WERI-Rb-1 (cell line): ENCODE measurements around the gene NT5DC3.

ENCODE experiments used
- DNase-seq: peaks from one replicate; pipeline ENCODE4 v3.0.0-alpha.2; 2020
- H3K27ac ChIP-seq: fragments of 250-450 bp; sonication (Bioruptor Pico); 2 replicates; pipeline ENCODE4 v1.5.1; 2020; ENCODE audit warnings: mild to moderate bottlenecking, moderate library complexity
- H3K27me3 ChIP-seq: fragments of 250-450 bp; sonication (Bioruptor Pico); 2 replicates; pipeline ENCODE4 v1.5.1; 2021; ENCODE audit warnings: mild to moderate bottlenecking, low read depth, moderate library complexity; ENCODE audit not compliant: insufficient read depth, severe bottlenecking
- H3K36me3 ChIP-seq: fragments of 250-450 bp; sonication (Bioruptor Pico); 2 replicates; pipeline ENCODE4 v1.5.1; 2020; ENCODE audit warnings: mild to moderate bottlenecking, moderate library complexity
- H3K4me3 ChIP-seq: 2 replicates; pipeline ENCODE4 v1.5.1; 2011; ENCODE audit warnings: low read depth, mild to moderate bottlenecking, control low read depth, low read length
- H3K9me3 ChIP-seq: fragments of 250-450 bp; sonication (Bioruptor Pico); 2 replicates; pipeline ENCODE4 v1.5.1; 2021; ENCODE audit warnings: mild to moderate bottlenecking, moderate library complexity; ENCODE audit not compliant: severe bottlenecking
- CTCF ChIP-seq: IDR thresholded peaks from 2 replicates; pipeline ENCODE4 v1.5.1; 2011; ENCODE audit warnings: low read depth, mild to moderate bottlenecking, control low read depth, inconsistent platforms, low read length

The NT5DC3 gene

DNA sequence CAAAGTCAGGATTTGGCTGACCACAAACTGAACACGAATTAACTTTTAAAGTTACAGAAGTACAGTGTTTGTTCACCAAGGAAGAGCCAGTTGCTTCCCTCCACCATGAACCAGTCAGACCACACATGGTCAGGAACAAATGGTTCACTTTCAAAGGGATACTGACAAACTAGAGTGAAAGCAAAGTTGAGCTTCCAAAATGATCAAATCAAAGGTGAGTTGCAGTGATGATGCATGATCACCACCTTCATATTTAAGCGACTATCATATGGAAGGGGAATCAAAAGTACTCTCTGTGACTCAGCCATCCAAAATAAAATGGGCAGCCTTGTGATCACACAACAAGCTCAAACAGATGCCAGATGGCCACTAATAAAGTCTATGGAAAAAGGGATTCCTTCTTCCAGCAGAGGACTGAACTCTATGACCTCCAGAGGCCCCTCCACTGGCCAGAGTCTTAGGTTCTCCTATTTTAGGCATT, 13.1 kb downstream of the NT5DC3 start:
- H3K27ac ChIP-seq = no peak overlapping the region
- no peaks in the 10 kb centered on the region for H3K9me3 ChIP-seq
- H3K27me3 ChIP-seq = no peaks in the 10 kb centered on the region
- TF ChIP-seq CTCF = no peak
- H3K36me3 ChIP-seq = no peaks in the 10 kb centered on the region
- no peak for DNase-seq
- H3K4me3 ChIP-seq = no peak overlapping the region

- no peak for DNase-seq
- TF ChIP-seq CTCF = no peak
- no peak overlapping the region for H3K4me3 ChIP-seq
- H3K9me3 ChIP-seq = no peaks in the 10 kb centered on the region
- H3K36me3 ChIP-seq = no peaks in the 10 kb centered on the region
- H3K27me3 ChIP-seq = no peaks in the 10 kb centered on the region
- H3K27ac ChIP-seq = no peak overlapping the region
Measured at GRCh38 chr12:103824845-103825244, 16.2 kb downstream of the NT5DC3 start.

DNA sequence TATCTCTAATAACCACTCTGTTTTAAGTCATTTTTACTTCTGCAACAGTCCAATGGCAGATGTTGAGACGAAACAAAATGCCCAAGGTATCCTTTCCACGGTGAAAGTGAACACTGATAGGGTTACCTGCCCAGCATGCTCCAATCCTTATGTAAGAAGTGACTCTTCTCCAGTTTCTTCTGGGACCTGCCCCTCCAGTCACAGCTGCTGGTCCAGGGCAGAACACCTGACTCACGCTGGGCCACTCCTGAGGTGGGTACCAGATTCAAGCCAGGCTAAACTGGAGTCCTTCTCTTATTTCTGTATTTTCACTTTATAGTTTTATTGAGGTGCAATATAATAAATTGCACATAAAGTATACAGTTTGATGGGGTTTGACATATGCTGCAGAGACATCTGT, 16.7 kb downstream of the NT5DC3 start:
- Histone ChIP-seq H3K9me3 (no peaks in the 10 kb centered on the region), H3K27ac (no peak overlapping the region), H3K4me3 (no peak overlapping the region), H3K36me3 (no peaks in the 10 kb centered on the region), H3K27me3 (no peaks in the 10 kb centered on the region)
- TF ChIP-seq CTCF = no peak
- DNase-seq = no peak

DNA sequence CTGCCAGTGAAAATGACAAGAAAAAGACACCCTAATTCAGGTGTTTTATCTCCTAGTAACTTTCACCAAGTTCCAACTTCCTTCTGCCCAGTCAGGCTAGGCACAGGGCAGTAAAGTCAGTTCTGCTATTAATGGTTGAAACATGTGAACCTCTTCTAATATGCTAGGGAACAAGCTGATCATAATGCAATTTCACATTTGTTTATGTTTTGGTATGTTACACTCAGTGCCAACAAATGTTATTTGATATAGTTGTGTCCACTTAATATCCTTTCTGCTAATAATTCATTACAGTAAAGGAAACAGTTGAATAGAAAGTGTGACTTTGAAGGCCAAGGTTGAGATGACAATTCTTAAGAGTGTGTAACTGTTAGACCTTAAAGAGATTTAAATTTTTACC, 17.2 kb downstream of the NT5DC3 start:
- Histone ChIP-seq H3K4me3 (no peak overlapping the region), H3K27ac (no peak overlapping the region), H3K27me3 (no peaks in the 10 kb centered on the region), H3K9me3 (no peaks in the 10 kb centered on the region), H3K36me3 (no peaks in the 10 kb centered on the region)
- TF ChIP-seq CTCF = no peak
- no peak for DNase-seq

DNA sequence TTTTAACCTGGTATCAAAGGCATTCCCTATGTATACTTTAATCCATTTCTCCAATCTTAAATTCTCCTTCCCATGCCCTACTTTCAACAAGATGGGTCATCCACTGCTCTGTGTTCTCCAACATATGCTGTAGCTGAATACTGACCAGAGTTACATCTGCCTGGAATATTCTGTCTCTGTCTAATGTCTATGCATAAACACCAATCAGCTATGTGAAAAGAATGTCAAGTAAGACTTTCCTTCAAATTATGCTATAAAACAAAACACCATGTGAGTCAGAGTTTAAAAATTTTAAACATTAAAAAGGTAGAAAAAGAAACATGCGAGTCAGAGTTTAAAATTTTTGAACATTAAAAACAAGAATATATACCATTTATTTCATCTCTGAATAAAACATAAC, 19.3 kb downstream of the NT5DC3 start:
- no peak overlapping the region for H3K4me3 ChIP-seq
- H3K36me3 ChIP-seq = no peaks in the 10 kb centered on the region
- no peaks in the 10 kb centered on the region for H3K27me3 ChIP-seq
- H3K27ac ChIP-seq = no peak overlapping the region
- H3K9me3 ChIP-seq = no peaks in the 10 kb centered on the region
- no peak for DNase-seq
- no peak for TF ChIP-seq CTCF

GRCh38 chr12:103820881-103821489, 20.0 kb downstream of the NT5DC3 start:
- no peaks in the 10 kb centered on the region for H3K27me3 ChIP-seq
- DNase-seq = no peak
- H3K36me3 ChIP-seq = no peaks in the 10 kb centered on the region
- no peaks in the 10 kb centered on the region for H3K9me3 ChIP-seq
- no peak overlapping the region for H3K4me3 ChIP-seq
- no peak for TF ChIP-seq CTCF
- H3K27ac ChIP-seq = no peak overlapping the region
